ENCODE measurements around the gene PPP2R2B.

GRCh38 chr5:146560205-146560812 lies 318.2 kb downstream of the PPP2R2B start:
- TF ChIP-seq CTCF (conservative IDR thresholded peaks at IDR 0.05; ENCODE audit: low read depth, low read length), result no peak
- no peak for TF ChIP-seq EZH2 (IDR thresholded peaks at IDR 0.05; ENCODE audit: low read length, unreplicated experiment)

Data from PC-3 (cell line).